Lung (tissue), 12 donors: Measurements from ENCODE around the gene DLAT. TPM values are rescaled to one million over a fixed set of nuclear protein-coding genes. Genes with fewer than 3 reads are reported as not detected.

Experiments used
- ATAC-seq: fragments of 200-7000 bp; cut with Tn5 transposase; one replicate; pipeline ENCODE4 v1.9.1; 2020; ENCODE audit warnings: moderate number of reproducible peaks; ENCODE audit not compliant: insufficient read depth, low FRiP score
- DNase-seq, 3 donors: peaks; one replicate each; pipeline ENCODE4 v3.0.0-alpha.2; 2013 to 2017
- H3K27ac ChIP-seq, 2 donors: one replicate each; pipeline ENCODE4 v1.5.1; 2013; ENCODE audit warnings: mild to moderate bottlenecking in 2 of 2, moderate library complexity in 2 of 2, control low read depth in 1 of 2, inconsistent platforms in 1 of 2, low read depth in 1 of 2, low read length in 1 of 2
- H3K27me3 ChIP-seq, 3 donors: one replicate each; pipeline ENCODE4 v1.5.1; 2013; ENCODE audit warnings: low read length in 2 of 3; ENCODE audit not compliant: control insufficient read depth in 3 of 3, insufficient read depth in 3 of 3
- H3K36me3 ChIP-seq, 4 donors: one replicate each; pipeline ENCODE4 v1.5.1; 2013; ENCODE audit warnings: low read length in 4 of 4, mild to moderate bottlenecking in 1 of 4, moderate library complexity in 1 of 4; ENCODE audit not compliant: control insufficient read depth in 4 of 4, insufficient read depth in 4 of 4
- H3K4me1 ChIP-seq, 5 donors: one replicate each; pipeline ENCODE4 v1.5.1; 2013; ENCODE audit warnings: low read length in 5 of 5, mild to moderate bottlenecking in 2 of 5, moderate library complexity in 1 of 5; ENCODE audit not compliant: control insufficient read depth in 5 of 5, insufficient read depth in 5 of 5
- H3K4me3 ChIP-seq: one replicate; pipeline ENCODE4 v1.5.1; 2013; ENCODE audit warnings: mild to moderate bottlenecking, control low read depth, moderate library complexity
- H3K9ac ChIP-seq, 2 donors: one replicate each; pipeline ENCODE4 v1.5.1; 2013; ENCODE audit warnings: low read length in 2 of 2, control low read depth in 1 of 2; ENCODE audit not compliant: insufficient read depth in 1 of 2
- H3K9me3 ChIP-seq, 4 donors: one replicate each; pipeline ENCODE4 v1.5.1; 2013; ENCODE audit warnings: low read length in 3 of 4, mild to moderate bottlenecking in 1 of 4, moderate library complexity in 1 of 4; ENCODE audit not compliant: control insufficient read depth in 4 of 4, insufficient read depth in 3 of 4
- WGBS, 2 donors: extraction: QIAGEN DNeasy Blood & Tissue Kit; methylation state at CpG; one replicate each; pipeline ENCODE4 v1.1.7; 2013; 5-methylcytosine and 5-hydroxymethylcytosine counted together
- polyA plus RNA-seq, 2 donors: library from polyadenylated mRNA; stranded (reverse); fragments of 200-250 nt; gene quantifications; one replicate each; pipeline ENCODE4 v1.2.1, GENCODE V29; 2013
- total RNA-seq, 2 donors: library from RNA; depleted of rRNA in 1 of 2; stranded (reverse); fragments of >200 nt in 1 of 2; gene quantifications; one replicate each; pipeline ENCODE4 v1.2.1, GENCODE V29; 2014 to 2021
- TF ChIP-seq, protein P1 (sequence below): IDR thresholded peaks from 2 replicates; pipeline ENCODE4 v1.5.1; 2012; ENCODE audit warnings: mild to moderate bottlenecking; ENCODE audit errors: control extremely low read depth, extremely low read depth
- donor health status: control.
- donor health status: control.
- donor health status: Bipolar disorder and iron deficiency.
- donor health status: healthy.
- donor health status: DM: yes; HTN: yes; CAD: no.

Gene DLAT
- total and polyA plus RNA-seq, 4 donors: 12.0 to 32.9 (median 26.5) TPM

DNA sequence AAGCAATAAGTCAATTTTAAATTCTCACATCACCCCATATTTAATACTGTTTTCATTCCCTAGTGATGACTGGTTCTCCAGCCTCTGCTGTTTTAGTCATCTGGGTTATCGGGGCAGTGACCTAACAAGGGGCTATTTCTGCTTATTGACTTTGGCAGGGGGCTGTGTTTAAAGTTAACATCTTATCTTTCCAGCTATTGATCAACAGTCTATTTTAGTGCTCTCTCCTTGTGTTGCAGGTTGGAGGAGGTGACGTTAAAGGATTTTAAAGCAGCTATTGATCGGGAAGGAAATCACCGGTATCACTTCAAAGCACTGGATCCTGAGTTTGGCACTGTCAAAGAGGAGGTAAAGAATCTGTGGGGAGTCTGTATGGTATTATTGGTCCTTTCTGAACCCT is 7.7 kb upstream of the DLAT start:
- Histone ChIP-seq H3K27ac (peak overlapping the region in 1 of 2 donors; percentile 78), H3K36me3 (peaks cover 0 to 20% (median under 1%) of the 10 kb centered on the region in 4 donors), H3K9ac (no peak overlapping the region), H3K9me3 (no peaks in the 10 kb centered on the region), H3K27me3 (no peaks in the 10 kb centered on the region), H3K4me3 (no peak overlapping the region), H3K4me1 (peaks cover 0 to 16% (median 0%) of the 10 kb centered on the region in 5 donors)
- DNase-seq (no peak), ATAC-seq (no peak)
- TF ChIP-seq, protein P1, sequence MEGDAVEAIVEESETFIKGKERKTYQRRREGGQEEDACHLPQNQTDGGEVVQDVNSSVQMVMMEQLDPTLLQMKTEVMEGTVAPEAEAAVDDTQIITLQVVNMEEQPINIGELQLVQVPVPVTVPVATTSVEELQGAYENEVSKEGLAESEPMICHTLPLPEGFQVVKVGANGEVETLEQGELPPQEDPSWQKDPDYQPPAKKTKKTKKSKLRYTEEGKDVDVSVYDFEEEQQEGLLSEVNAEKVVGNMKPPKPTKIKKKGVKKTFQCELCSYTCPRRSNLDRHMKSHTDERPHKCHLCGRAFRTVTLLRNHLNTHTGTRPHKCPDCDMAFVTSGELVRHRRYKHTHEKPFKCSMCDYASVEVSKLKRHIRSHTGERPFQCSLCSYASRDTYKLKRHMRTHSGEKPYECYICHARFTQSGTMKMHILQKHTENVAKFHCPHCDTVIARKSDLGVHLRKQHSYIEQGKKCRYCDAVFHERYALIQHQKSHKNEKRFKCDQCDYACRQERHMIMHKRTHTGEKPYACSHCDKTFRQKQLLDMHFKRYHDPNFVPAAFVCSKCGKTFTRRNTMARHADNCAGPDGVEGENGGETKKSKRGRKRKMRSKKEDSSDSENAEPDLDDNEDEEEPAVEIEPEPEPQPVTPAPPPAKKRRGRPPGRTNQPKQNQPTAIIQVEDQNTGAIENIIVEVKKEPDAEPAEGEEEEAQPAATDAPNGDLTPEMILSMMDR: no peak
- WGBS, 2 donors: 82 to 88% methylated on average over 4 of the region's 4 CpGs

DNA sequence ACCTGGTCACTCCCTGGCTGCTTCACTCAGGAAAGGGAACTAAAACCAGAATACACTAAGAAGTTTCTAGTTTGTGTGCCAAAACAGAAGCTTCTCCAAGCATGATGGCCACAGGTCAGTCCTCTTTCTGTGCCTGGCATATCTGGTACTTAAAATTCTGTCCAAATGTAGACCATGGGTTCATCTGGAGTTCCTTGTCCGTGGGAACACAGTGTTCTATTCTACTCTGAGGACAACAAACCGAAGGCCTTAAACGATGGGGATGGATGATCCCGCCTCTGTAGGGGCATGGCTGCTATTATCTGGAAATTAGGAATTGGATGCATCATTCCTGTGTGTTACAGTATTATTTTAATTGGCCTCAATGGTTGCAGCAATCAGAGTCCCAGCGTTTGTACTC is 6.1 kb upstream of the DLAT start:
- TF ChIP-seq, protein P1: no peak
- H3K27ac ChIP-seq: peak overlapping the region in 1 of 2 donors; percentile 66
- peaks cover 0 to 16% (median 0%) of the 10 kb centered on the region in 5 donors for H3K4me1 ChIP-seq
- H3K9me3 ChIP-seq: no peaks in the 10 kb centered on the region
- peaks cover 0 to 20% (median under 1%) of the 10 kb centered on the region in 4 donors for H3K36me3 ChIP-seq
- no peak overlapping the region for H3K4me3 ChIP-seq
- DNase-seq: no peak
- H3K27me3 ChIP-seq: no peaks in the 10 kb centered on the region
- no peak for ATAC-seq
- 92 to 97% methylated on average over 5 of the region's 5 CpGs for WGBS, 2 donors
- no peak overlapping the region for H3K9ac ChIP-seq

DNA sequence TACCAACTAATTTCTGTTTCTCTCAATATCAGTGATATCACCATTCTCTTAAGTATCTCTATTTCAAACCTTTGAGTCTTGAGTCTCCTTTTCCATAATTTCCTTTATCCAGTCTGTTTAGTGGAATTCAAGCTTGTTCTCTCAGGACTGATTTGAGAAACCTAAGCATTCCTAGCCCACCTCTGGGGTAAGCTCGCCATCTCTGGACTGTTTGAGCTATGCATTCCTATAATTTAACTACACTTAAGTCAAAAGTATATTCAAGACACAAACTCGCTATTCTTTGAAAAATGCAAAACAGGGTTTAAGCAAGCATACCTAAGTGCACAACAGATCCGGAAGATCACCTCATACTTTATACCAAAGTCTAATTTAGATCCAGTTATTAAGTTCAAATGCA is 2.1 kb upstream of the DLAT start:
- Histone ChIP-seq H3K4me1 (peaks cover 0 to 11% (median 9%) of the 10 kb centered on the region in 5 donors), H3K27ac (no peak overlapping the region), H3K36me3 (peaks cover 0 to 20% (median 6%) of the 10 kb centered on the region in 4 donors), H3K27me3 (no peaks in the 10 kb centered on the region), H3K9me3 (no peaks in the 10 kb centered on the region), H3K4me3 (no peak overlapping the region), H3K9ac (no peak overlapping the region)
- DNase-seq (peak in 2 of 3 donors; percentile 2 to 15), ATAC-seq (no peak)
- TF ChIP-seq, protein P1: no peak
- WGBS, 2 donors: 94 to 96% methylated on average over 3 of the region's 3 CpGs
